Kidney epithelial cell (primary cell): ENCODE data around the gene TCF7L1. TPM values are rescaled to one million over a fixed set of nuclear protein-coding genes. Genes with fewer than 3 reads are reported as not detected.

Experiments
- DNase-seq: peaks from one replicate; pipeline ENCODE4 v3.0.0-alpha.2; 2010; ENCODE audit warnings: low read depth
- H3K27me3 ChIP-seq: 2 replicates; pipeline ENCODE4 v1.6.0; 2011; ENCODE audit warnings: low read length; ENCODE audit not compliant: control insufficient read depth, insufficient read depth
- H3K36me3 ChIP-seq: 2 replicates; pipeline ENCODE4 v1.5.1; 2011; ENCODE audit warnings: low read length; ENCODE audit not compliant: control insufficient read depth, insufficient read depth
- H3K4me3 ChIP-seq: 2 replicates; pipeline ENCODE4 v1.5.1; 2011; ENCODE audit warnings: low read depth, mild to moderate bottlenecking, control low read depth, low read length
- CTCF ChIP-seq: IDR thresholded peaks from 2 replicates; pipeline ENCODE4 v1.5.1; 2011; ENCODE audit warnings: mild to moderate bottlenecking, moderate library complexity, low read length, control low read depth, inconsistent platforms; ENCODE audit not compliant: insufficient read depth, poor library complexity, severe bottlenecking
- total RNA-seq: library from RNA; depleted of rRNA; stranded (reverse); fragments of >200 nt; gene quantifications from 2 replicates; pipeline ENCODE4 v1.2.3, GENCODE V29; 2015

TCF7L1 gene
- total RNA-seq, 1 donor from 2014 or later: 4.3 TPM

GRCh38 chr2:85091838-85092237 is 41.4 kb upstream of the TCF7L1 start:
- no peak overlapping the region for H3K4me3 ChIP-seq
- no peak for TF ChIP-seq CTCF
- no peaks in the 10 kb centered on the region for H3K36me3 ChIP-seq
- H3K27me3 ChIP-seq: peaks cover 3% of the 10 kb centered on the region
- no peak for DNase-seq

- Histone ChIP-seq H3K36me3 (no peaks in the 10 kb centered on the region), H3K27me3 (no peaks in the 10 kb centered on the region), H3K4me3 (no peak overlapping the region)
- DNase-seq: no peak
- TF ChIP-seq CTCF: no peak
Observed at GRCh38 chr2:85095094-85095493, 38.1 kb upstream of the TCF7L1 start.

DNA sequence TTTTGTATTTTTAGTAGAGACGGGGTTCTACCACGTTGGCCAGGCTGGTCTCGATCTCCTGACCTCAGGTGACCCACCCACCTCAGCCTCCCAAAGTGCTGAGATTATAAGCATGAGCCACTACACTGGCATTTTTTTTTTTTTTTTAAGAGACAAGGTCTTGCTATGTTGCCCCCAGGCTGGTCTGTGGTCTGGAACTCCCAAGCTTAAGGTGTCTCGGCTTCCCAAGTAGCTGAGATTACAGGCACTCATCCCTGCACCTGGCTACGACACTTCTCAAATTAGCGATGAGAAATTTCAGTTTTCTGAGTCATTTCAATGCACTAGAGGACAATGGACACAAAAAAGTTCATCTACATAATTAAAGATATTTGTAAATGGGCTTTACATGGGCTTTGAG is 36.6 kb upstream of the TCF7L1 start:
- no peak for DNase-seq
- no peak overlapping the region for H3K4me3 ChIP-seq
- no peak for TF ChIP-seq CTCF
- H3K36me3 ChIP-seq: no peaks in the 10 kb centered on the region
- no peaks in the 10 kb centered on the region for H3K27me3 ChIP-seq

DNA sequence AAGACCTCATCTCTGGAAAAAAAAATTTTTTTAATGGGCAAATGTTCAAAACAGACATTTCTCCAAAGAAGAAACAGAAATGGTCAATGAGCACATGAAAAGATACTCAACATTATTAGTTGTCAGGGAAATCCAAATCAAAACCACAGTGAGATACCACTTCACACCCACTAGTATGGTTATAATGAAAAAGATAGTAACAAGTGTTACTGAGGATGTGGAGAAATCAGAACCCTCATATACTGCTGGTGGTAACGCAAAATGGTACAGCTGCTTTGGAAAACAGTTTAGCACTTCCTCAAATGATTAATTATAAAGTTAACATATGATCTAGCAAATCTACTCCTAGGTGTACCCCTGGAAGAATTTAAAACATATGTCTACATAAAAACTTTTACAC is 29.0 kb upstream of the TCF7L1 start:
- H3K36me3 ChIP-seq: no peaks in the 10 kb centered on the region

GRCh38 chr2:85106489-85107180 is 26.6 kb upstream of the TCF7L1 start:
- Histone ChIP-seq H3K27me3 (no peaks in the 10 kb centered on the region), H3K36me3 (no peaks in the 10 kb centered on the region), H3K4me3 (no peak overlapping the region)
- TF ChIP-seq CTCF: no peak
- no peak for DNase-seq

More for the DNA sequence above, 29.0 kb upstream of the TCF7L1 start:
- DNase-seq: no peak
- no peak for TF ChIP-seq CTCF
- Histone ChIP-seq H3K27me3 (no peaks in the 10 kb centered on the region), H3K4me3 (no peak overlapping the region)

DNA sequence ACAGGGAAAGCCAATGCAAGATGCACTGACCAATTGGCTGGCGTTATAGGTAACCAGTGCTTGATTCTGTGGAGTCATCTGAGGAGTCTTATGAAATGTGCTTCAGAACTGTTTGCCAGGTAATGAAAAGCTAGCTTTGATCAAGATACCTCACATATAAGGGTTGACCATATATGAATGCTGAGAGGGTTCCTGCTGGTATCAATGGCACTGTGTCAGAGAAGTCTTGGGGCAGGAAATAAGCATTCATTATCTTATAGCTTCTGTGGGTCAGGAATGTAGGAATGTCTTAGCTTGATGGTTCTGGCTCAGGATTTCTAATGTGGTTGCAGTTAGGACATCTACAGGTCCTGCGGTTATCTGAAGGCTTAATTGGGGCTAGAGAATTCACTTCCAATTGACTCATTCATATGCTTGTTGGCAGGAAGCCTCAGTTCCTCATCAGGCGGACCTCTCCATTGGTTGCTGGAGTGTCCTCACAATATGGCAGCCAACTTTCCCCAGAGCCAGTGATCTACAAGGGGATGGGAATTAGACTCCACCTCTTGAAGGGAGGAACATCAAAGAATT is 22.1 kb upstream of the TCF7L1 start:
- no peak overlapping the region for H3K4me3 ChIP-seq

More for the DNA sequence above, 22.1 kb upstream of the TCF7L1 start:
- no peak for DNase-seq
- no peaks in the 10 kb centered on the region for H3K36me3 ChIP-seq
- no peaks in the 10 kb centered on the region for H3K27me3 ChIP-seq
- TF ChIP-seq CTCF: no peak
